ENCODE results near the gene PDE4D.

The PDE4D gene

DNA sequence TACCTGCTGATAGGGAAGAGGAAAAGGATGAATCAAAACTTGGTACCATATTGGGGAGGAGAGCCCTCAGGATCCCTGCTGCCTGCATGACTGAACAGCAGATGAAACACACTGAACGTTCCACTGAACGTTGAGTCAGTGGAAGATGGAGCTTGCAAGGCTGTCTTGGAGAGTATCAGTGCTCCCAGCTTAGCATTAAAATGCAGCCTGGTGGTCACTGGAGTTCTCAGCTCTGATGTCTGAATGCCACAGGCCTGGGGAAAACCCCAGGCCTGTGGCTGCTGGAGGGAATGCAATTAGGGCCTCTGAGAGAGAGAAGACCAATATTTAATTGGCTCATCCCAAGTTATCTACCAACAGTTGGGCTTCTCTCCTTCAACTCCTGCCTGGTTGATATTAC, 54.5 kb downstream of the PDE4D start:
- DNase-seq = no peak
- Histone ChIP-seq H3K9me3 (ENCODE audit: severe bottlenecking) (no peaks in the 10 kb centered on the region), H3K4me3 (ENCODE audit: low read depth, low read length) (no peak overlapping the region), H3K36me3 (no peaks in the 10 kb centered on the region), H3K27ac (no peak overlapping the region), H3K27me3 (ENCODE audit: insufficient read depth, low read depth, severe bottlenecking) (no peaks in the 10 kb centered on the region)
- no peak for TF ChIP-seq CTCF (IDR thresholded peaks at IDR 0.05; ENCODE audit: low read depth, low read length)

DNA sequence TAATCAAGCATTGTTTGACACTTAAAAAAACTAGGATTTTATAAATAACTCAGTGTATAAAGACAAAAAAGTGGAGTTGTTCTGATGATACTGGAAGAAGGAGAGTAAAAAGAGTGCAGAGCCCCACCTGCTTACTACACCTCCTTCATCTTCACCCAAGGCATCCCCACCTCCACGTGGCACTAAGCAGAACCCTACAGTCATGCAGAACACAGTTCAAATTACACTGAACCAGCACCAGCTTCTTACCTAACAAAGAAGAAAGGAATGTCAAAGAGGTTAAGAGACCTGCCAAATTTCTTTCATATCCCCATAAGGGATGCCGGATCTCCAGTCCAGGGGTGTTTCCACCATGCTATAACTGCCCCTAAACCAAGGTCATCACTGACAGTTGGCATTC, 55.5 kb downstream of the PDE4D start:
- Histone ChIP-seq H3K9me3 (ENCODE audit: severe bottlenecking) (no peaks in the 10 kb centered on the region), H3K27ac (no peak overlapping the region), H3K27me3 (ENCODE audit: insufficient read depth, low read depth, severe bottlenecking) (no peaks in the 10 kb centered on the region), H3K36me3 (no peaks in the 10 kb centered on the region), H3K4me3 (ENCODE audit: low read depth, low read length) (no peak overlapping the region)
- DNase-seq = no peak
- TF ChIP-seq CTCF (IDR thresholded peaks at IDR 0.05; ENCODE audit: low read depth, low read length) = no peak

DNA sequence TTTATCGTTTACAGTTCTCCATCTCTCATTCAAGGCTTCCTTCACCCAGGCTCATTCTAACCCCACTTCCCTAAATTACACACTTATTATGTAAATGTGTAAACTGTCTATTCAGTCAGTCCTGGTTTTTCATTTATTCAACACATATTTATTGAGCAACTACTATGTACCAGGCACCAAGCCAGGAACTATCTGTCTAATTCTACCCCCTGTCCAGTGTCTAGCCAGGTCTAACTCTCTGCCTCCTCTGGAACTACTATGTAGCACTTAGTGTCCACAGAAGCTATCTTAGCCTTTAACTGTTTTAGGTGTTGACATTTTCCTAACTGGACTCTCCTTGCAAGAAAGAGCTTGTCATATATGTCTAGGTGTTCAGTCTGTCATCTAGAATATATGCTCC, 56.5 kb downstream of the PDE4D start:
- Histone ChIP-seq H3K9me3 (ENCODE audit: severe bottlenecking) (no peaks in the 10 kb centered on the region), H3K27ac (no peak overlapping the region), H3K36me3 (no peaks in the 10 kb centered on the region), H3K27me3 (ENCODE audit: insufficient read depth, low read depth, severe bottlenecking) (no peaks in the 10 kb centered on the region), H3K4me3 (ENCODE audit: low read depth, low read length) (no peak overlapping the region)
- no peak for TF ChIP-seq CTCF (IDR thresholded peaks at IDR 0.05; ENCODE audit: low read depth, low read length)
- DNase-seq = no peak

DNA sequence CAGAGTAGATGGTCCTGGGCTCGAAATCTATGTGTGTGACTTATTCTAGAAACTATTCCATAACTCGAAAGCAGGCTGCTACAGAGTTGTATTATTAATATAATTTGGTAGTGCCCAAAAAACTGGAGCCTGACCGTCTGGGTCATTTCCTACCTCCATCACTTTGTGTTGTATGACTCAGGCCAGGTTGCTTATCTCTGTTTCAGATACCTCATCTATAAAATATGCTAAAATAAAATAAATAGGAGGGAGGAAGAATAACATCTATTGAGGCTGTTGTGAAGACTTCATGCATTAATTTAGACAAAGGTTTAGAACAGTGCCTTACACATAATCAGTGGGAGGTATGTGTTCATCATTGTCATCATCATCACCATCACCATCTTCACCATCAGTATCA, 57.7 kb downstream of the PDE4D start:
- no peak for TF ChIP-seq CTCF (IDR thresholded peaks at IDR 0.05; ENCODE audit: low read depth, low read length)
- H3K27me3 ChIP-seq (ENCODE audit: insufficient read depth, low read depth, severe bottlenecking) = no peaks in the 10 kb centered on the region
- no peak overlapping the region for H3K27ac ChIP-seq
- DNase-seq = no peak
- no peak overlapping the region for H3K4me3 ChIP-seq (ENCODE audit: low read depth, low read length)
- H3K9me3 ChIP-seq (ENCODE audit: severe bottlenecking) = no peaks in the 10 kb centered on the region
- no peaks in the 10 kb centered on the region for H3K36me3 ChIP-seq

DNA sequence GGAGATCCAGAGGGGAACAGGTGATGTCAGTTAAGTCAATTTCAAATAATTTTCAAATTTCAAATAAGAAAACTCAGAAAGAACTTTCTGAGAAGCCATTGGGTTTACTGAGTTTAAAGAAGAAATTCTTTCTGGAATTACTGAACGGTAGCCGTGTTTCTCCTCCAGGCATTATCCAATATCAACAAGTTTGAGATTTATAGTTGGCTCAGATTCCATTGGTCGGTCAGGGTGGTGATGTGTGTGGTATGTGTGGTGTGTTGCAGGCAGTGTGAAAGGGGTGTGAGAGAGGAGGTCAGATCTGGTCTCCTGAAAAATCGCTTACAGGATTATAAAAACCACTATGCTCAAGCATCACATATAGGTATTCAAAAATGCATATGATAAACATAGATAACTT, 60.1 kb downstream of the PDE4D start:
- H3K27me3 ChIP-seq (ENCODE audit: insufficient read depth, low read depth, severe bottlenecking) = no peaks in the 10 kb centered on the region
- H3K9me3 ChIP-seq (ENCODE audit: severe bottlenecking) = no peaks in the 10 kb centered on the region
- no peak for TF ChIP-seq CTCF (IDR thresholded peaks at IDR 0.05; ENCODE audit: low read depth, low read length)
- H3K4me3 ChIP-seq (ENCODE audit: low read depth, low read length) = no peak overlapping the region
- no peaks in the 10 kb centered on the region for H3K36me3 ChIP-seq
- H3K27ac ChIP-seq = no peak overlapping the region
- no peak for DNase-seq

DNA sequence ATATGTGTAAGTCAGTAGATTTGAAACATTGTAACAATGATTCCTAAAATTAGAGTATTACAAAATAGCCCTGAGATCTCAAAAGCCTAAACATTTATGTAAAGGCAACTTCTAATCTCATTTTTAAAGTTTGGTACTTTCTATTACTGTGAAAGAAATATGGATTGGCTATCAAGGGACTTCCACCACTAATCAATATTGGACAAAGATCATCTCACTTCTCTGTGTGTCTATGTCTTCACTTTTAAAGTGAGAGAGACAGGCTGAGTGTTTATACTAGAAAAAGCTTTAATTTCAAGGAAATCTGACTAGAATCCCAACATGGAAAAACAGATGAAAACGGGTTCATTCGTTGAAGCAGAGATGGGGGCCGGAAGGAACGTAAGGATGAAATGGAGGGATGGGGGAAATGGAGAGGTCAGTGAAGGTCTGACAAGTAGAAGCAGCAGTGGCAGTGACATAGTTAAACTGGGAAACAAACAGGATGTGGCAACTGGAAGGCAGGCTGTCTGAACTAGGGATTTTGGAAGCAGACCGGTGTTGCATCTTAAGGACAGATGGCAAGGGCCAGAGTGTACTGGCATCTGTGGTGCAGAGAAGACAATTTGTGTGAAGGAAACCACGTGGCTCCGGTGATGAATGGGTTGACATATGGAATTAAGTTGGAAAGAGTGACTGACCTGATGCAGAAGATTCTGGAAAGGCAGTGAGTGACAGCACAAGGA, 60.8 kb downstream of the PDE4D start:
- TF ChIP-seq CTCF (IDR thresholded peaks at IDR 0.05; ENCODE audit: low read depth, low read length) = no peak
- peak; percentile 45 for DNase-seq
- Histone ChIP-seq H3K27ac (no peak overlapping the region), H3K9me3 (ENCODE audit: severe bottlenecking) (no peaks in the 10 kb centered on the region), H3K36me3 (no peaks in the 10 kb centered on the region), H3K27me3 (ENCODE audit: insufficient read depth, low read depth, severe bottlenecking) (no peaks in the 10 kb centered on the region), H3K4me3 (ENCODE audit: low read depth, low read length) (no peak overlapping the region)
